Activated T-cell treated with anti-CD3 and anti-CD28 coated beads, Interleukin-2, amount 50 U/mL, for 72 hours (primary cell): Measurements from ENCODE around the gene NFX1. TPM values are rescaled to one million over a fixed set of nuclear protein-coding genes. Genes with fewer than 3 reads are reported as not detected.
"Not testable (repeated sequence)": the region's sequence is repeated elsewhere in the genome, so short reads cannot be mapped to it uniquely, and the experiment has no call there.

Experiments used
- ATAC-seq, 2 donors: fragments of 150-1000 bp; cut with Tn5 transposase; replicated peaks in 1 of 2; 2 replicates each; pipeline ENCODE4 v1.10.0; 2021; ENCODE audit warnings: moderate library complexity in 2 of 2, mild to moderate bottlenecking in 1 of 2
- DNase-seq, 2 donors: peaks; one replicate each; pipeline ENCODE4 v3.0.0; 2021 to 2022; ENCODE audit warnings: mixed read lengths in 1 of 2
- H3K27ac Mint-ChIP-seq: one replicate; pipeline ENCODE4 v1.8.0; 2022; ENCODE audit warnings: mild to moderate bottlenecking, moderate library complexity, mixed read lengths
- H3K27me3 Mint-ChIP-seq: one replicate; pipeline ENCODE4 v1.8.0; 2022; ENCODE audit warnings: low read depth, mixed read lengths
- H3K36me3 Mint-ChIP-seq, 2 donors: one replicate each; pipeline ENCODE4 v1.8.0; 2022; ENCODE audit warnings: mixed read lengths in 2 of 2, mild to moderate bottlenecking in 1 of 2; ENCODE audit not compliant: insufficient read depth in 2 of 2
- H3K4me1 Mint-ChIP-seq: one replicate; pipeline ENCODE4 v1.8.0; 2022; ENCODE audit warnings: low read depth, mixed read lengths
- H3K4me3 Mint-ChIP-seq, 2 donors: one replicate each; pipeline ENCODE4 v1.8.0; 2022; ENCODE audit warnings: mild to moderate bottlenecking in 2 of 2, mixed read lengths in 2 of 2, moderate library complexity in 2 of 2
- H3K9me3 Mint-ChIP-seq, 2 donors: one replicate each; pipeline ENCODE4 v1.8.0; 2022; ENCODE audit warnings: mixed read lengths in 2 of 2
- total RNA-seq, 2 donors: library from RNA; stranded (reverse); gene quantifications; one replicate each; pipeline ENCODE4 v1.2.3, GENCODE V29; 2022

Gene NFX1
- total RNA-seq, 2 donors from 2014 or later, result 31.2 to 40.3 TPM

DNA sequence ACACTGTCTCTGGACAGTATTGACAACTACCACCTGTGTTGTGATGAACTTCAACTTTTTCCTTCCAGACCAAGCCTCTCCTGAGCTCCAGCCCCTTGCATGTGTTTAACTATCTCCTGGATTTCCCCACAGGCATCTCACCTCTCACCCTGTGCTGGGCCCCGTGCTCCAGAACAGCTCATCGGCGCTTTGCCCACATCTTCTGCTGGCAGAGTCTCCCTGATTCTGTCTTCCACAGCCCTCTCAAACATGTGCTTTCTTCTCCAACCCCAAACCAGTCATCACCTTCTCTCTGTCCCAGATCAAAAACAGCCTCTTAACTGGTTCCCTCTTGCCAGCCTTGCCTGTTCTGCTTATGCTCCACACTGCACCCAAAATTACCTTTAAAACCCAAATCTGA is 103.7 kb downstream of the NFX1 start:
- not testable (repeated sequence) for H3K27me3 Mint-ChIP-seq, H3K36me3 Mint-ChIP-seq, H3K4me3 Mint-ChIP-seq, H3K9me3 Mint-ChIP-seq, H3K4me1 Mint-ChIP-seq, ATAC-seq, DNase-seq, H3K27ac Mint-ChIP-seq

DNA sequence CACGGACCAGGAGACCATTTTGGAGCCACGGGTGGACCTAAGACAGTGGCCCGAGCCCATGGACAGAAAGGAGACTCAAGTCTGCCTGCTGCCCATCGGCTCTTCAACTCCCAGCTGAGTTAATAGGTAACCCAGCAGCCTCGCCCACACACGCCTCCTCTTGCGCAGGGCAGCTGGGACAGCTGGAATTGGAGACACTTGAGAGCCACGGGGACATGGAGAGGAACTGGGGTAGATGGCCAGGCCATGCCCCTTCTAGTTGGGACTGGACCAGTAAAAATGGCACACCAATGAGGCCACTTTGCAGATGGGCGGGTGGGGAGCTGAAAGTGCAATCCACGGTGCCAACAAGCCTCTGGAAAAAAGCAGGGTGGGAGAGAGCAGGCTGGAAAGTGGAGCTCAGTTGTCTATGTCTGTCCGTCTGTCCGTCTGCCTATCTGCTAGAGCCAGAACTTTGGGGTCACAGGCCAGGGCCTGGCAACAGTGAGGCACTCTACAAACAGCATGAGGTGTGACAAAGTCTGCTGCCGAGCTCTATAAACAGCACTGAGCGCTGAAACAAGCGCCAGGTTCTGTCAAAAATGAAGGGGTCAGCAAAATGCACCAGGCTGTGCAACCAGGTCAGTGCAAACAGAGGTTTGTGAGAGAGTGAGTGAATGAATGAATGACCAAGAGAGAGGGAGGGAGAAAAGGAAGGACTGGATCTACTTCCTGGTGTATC is 105.0 kb downstream of the NFX1 start:
- not testable (repeated sequence) for DNase-seq, H3K9me3 Mint-ChIP-seq, ATAC-seq, H3K27ac Mint-ChIP-seq, H3K27me3 Mint-ChIP-seq, H3K36me3 Mint-ChIP-seq, H3K4me3 Mint-ChIP-seq, H3K4me1 Mint-ChIP-seq

DNA sequence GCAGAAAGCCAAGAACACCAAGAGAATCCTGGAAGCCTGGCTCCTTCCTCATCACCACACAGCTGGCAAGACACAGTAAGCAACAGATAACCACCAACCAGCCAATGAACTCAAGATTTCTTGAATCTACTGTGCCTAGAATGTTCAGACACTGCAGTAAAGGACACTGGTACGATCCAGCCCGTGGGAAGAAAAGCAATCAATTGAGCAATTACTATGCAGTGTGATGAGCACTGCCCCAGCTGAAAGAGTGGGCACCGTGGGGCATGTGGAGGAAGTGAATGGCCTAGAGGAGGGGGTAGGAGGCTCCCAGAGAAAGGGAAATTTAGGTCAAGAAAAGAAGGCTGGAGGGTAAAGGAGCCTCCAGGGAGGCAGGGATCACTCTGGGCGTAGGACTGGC is 107.5 kb downstream of the NFX1 start:
- not testable (repeated sequence) for H3K27me3 Mint-ChIP-seq, H3K4me1 Mint-ChIP-seq, H3K36me3 Mint-ChIP-seq, H3K27ac Mint-ChIP-seq, H3K4me3 Mint-ChIP-seq, ATAC-seq, H3K9me3 Mint-ChIP-seq, DNase-seq

DNA sequence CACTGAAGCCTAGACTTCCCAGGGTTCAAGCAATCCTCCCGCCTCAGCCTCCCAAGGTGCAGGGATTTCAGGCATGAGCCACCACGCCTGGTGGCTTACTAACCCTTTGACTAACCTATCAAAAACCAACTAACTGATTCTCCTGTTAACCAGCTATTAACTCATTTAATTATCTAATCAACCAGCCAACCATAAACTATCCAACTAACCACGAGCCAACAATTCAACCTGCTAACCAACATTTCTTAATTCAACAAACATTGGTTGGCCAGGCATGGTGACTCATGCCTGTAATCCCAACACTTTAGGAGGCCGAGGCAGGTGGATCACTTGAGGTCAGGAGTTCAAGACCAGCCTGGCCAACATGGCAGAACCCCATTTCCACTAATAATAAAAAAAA is 108.7 kb downstream of the NFX1 start:
- H3K27ac Mint-ChIP-seq, H3K4me3 Mint-ChIP-seq, H3K36me3 Mint-ChIP-seq, H3K9me3 Mint-ChIP-seq, H3K4me1 Mint-ChIP-seq, H3K27me3 Mint-ChIP-seq, DNase-seq, ATAC-seq: not testable (repeated sequence)

DNA sequence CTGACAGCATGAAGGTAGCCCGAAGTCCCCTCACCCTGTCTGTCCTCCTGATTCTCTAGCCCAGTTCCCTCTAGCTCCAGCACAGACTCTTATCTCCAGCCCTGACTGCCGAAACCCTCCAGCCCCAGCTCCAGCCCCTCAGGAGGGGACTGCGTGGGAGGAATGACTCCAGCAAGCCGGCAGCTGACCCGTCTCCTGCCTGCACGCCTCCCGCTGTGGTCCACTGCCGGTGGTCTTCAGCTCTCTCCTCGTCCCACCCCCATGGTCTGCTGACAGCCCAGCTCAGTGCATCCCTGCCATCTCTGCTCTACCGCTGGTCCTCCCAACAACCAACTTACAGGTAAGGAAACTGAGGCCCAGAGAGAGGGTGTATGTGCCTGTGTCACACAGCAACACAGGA is 111.5 kb downstream of the NFX1 start:
- not testable (repeated sequence) for H3K9me3 Mint-ChIP-seq, H3K4me3 Mint-ChIP-seq, H3K27me3 Mint-ChIP-seq, ATAC-seq, H3K27ac Mint-ChIP-seq, DNase-seq, H3K36me3 Mint-ChIP-seq
- H3K4me1 Mint-ChIP-seq, result peaks cover 10% of the 10 kb centered on the region

DNA sequence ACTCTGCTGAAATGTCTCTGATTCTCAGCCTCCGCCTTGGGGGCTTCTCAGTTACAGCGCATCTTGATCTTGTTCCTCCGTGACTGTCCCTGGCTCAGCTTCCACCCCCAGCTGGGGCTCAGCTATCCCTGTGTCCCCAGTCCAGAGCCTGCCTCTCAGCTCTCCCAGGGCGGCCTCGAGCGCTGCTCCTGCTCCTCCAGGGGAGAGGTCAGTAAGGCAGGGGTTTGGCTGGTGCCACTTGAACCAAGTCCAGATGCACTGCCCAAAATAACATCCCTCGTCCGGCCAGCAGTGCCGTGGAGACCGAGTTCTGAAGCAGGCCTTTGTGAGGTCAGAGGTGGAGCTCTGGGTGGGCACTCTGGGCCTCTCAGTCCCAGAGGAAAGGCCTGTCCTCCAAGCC is 112.1 kb downstream of the NFX1 start, which contains the start of gene AQP7:
Gene AQP7, minus strand, starts transcription at position 198 of the 400 bp plus-strand sequence. CDS start 1,306 bp downstream, outside the sequence.
- H3K9me3 Mint-ChIP-seq, H3K27ac Mint-ChIP-seq, H3K27me3 Mint-ChIP-seq, H3K4me3 Mint-ChIP-seq, H3K36me3 Mint-ChIP-seq, ATAC-seq, DNase-seq: not testable (repeated sequence)
- peaks cover 10% of the 10 kb centered on the region for H3K4me1 Mint-ChIP-seq

DNA sequence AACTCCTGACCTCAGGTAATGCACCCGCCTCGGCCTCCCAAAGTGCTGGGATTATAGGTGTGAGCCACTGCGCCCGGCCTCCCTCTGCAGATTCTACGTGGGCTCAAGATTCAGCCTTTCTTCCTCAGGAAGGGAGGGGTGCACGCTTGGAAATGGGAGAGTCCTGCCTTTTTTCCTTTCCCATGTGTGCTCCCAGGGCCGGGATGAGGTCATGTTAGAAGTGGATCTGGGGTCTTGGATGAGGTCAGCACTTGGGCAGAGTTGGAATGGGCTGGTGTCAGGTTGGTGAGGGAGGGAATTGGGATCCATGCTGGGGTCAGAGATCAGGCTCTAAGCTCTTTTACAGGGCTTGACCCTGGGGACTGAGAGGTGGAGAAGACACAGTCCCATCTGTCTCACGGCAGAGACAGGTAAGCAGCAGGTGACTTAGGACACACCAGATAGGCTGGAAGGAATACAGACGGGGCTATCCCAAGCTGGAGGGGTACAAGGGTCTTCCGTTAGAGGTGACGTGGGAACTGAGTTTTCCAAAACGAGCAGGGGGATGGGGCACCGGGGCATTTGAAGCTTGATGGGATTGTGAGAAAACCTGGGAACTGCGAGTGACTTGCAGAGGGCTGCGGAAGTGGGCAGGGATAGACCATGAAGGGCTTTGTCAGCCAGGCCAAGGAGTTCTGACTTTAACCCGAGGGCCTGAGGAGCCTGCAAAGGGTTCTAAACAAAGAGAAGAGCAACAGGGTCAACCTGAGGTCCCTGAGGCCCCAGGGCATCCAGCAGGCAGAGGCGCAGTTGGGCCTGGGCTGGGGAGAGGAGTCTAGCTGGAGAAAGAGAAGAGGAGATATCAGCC is 113.8 kb downstream of the NFX1 start:
- no peak for DNase-seq
- Mint-ChIP-seq H3K27ac (no peak overlapping the region), H3K4me3 (no peak overlapping the region), H3K9me3 (no peaks in the 10 kb centered on the region), H3K27me3 (no peaks in the 10 kb centered on the region), H3K4me1 (peaks cover 10% of the 10 kb centered on the region), H3K36me3 (no peaks in the 10 kb centered on the region)
- no peak for ATAC-seq

DNA sequence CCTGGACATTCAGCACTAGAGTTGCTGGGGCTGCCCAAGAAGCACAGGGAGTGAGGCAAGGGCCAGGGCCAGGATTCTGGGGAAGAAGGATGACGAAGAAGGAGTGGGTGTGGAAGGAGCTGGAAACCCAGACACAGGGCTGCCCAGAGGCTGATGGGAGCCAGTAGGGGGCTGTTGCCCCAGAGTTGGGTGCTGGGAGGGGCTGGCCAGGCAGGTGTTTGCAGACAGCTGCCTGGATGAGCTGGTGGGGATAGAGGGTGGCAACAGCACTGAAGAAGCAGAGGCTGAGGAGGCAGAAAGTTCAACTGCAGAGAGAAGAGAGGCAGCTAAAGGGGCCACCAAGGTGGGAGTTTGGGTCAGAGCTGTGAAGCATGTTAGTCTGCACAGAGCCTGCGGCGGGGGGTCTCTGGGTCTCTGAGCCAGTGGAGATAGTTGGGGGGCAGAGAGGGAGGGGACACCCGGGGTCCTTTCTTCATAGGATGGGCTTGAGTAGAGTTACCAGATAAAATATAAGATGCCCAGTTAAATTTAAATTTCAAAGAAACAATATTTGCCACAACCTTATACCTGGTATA is 114.6 kb downstream of the NFX1 start:
- ATAC-seq (no peak), DNase-seq (no peak)
- H3K9me3 Mint-ChIP-seq, result no peaks in the 10 kb centered on the region
- H3K36me3 Mint-ChIP-seq, result no peaks in the 10 kb centered on the region
- peaks cover 10% of the 10 kb centered on the region for H3K4me1 Mint-ChIP-seq
- no peak overlapping the region for H3K4me3 Mint-ChIP-seq
- H3K27me3 Mint-ChIP-seq, result no peaks in the 10 kb centered on the region
- H3K27ac Mint-ChIP-seq, result no peak overlapping the region

DNA sequence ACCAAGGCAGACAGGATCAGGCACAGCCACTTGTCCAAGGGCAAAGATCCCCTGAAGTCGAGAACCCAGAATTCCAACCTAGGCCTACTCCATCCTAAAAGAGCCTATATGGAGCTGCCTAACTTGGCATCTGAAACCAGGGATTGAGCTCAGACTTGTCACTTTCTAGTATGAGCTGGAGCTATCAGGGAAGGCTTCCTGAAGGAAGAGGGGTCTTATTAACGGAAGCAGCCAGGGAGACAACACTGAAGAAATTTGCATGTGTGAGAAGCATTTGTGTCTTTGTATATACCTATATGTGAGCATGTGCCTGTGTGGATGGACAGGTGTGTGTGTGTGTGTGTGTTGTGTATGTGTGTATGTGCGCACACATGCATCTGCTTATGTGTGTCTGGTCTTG is 116.7 kb downstream of the NFX1 start:
- Mint-ChIP-seq H3K36me3 (no peaks in the 10 kb centered on the region), H3K4me1 (peaks cover 13% of the 10 kb centered on the region)

DNA sequence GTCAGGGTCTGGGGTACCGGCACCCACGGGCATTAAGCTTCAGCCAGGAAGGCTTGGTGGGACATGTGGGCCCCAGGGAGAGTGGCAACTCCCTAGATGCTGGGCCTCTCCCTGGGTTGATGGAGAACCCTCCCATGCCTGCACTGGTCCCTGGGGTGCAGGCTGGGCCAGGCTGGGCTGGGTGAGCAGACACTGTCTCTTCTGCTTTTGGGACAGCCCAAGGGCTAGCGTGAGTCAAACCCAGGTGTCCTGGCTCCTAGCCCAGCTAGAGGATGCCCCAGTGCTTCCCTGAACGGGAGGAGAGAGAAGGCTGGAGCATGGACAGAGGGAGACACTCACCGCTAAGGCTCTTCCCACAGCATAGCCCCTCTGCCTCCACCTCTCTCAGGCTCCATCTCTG is 117.8 kb downstream of the NFX1 start:
- ATAC-seq, result no peak
- H3K36me3 Mint-ChIP-seq, result no peaks in the 10 kb centered on the region
- DNase-seq, result no peak
- no peaks in the 10 kb centered on the region for H3K27me3 Mint-ChIP-seq
- peaks cover 14% of the 10 kb centered on the region for H3K4me1 Mint-ChIP-seq
- H3K9me3 Mint-ChIP-seq, result no peaks in the 10 kb centered on the region
- H3K27ac Mint-ChIP-seq, result no peak overlapping the region
- H3K4me3 Mint-ChIP-seq, result no peak overlapping the region

More for the DNA sequence above, 116.7 kb downstream of the NFX1 start:
- H3K27me3 Mint-ChIP-seq, result no peaks in the 10 kb centered on the region
- no peak for ATAC-seq
- no peak overlapping the region for H3K4me3 Mint-ChIP-seq
- H3K9me3 Mint-ChIP-seq, result no peaks in the 10 kb centered on the region
- H3K27ac Mint-ChIP-seq, result no peak overlapping the region
- DNase-seq, result no peak

DNA sequence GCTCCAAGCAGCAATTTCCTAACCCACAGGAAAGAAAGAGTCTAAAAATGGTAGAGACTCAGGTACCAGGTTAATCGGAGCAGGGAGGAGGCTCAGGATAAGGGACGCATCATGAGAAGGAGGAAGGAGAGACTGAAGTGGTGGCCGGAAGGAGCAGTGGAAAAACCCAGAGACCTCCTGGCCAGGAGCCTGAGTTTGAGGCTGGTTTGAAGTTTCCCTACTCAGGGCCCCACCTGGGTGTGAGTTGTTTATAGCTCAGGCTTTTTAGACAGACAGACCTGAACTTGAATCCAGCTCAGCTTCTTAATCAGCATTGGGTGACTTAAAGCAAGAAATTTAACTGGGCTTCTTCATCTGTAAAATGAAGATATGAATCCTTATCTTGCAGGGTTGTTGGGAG is 124.0 kb downstream of the NFX1 start:
- peak overlapping the region; percentile 4 for H3K27ac Mint-ChIP-seq

DNA sequence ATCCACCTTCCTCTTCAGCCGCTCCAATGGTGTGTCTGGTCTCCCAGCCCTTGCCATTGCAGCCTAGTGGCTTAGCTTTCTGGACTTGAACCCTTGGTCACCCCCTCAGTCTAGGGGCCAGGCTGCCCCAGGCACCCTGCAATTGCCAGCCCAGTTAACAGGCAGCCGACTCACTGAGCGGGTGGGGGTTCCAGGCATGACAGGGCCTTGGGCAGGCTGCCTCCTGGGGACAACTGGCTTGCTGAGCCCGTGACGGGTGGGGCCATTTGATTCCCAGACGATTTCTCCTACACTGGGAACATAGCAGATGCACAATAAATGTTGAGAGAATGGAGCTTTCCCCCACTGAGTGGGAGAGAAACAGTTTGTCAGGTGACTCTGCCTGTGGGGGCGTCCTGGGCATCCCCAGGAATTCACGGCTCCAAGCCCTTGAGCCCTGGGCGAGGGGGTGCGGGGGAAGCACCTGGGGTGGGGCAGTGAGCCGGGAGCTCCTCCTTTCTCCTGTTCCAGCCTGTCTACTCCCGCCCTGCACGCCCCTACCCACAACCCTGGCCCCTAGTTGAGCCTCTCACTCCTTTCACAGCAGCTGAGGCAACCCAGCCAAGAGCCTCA is 124.7 kb downstream of the NFX1 start:
- H3K36me3 Mint-ChIP-seq, result no peaks in the 10 kb centered on the region
- no peak for DNase-seq
- H3K4me1 Mint-ChIP-seq, result peaks cover 51% of the 10 kb centered on the region
- peak overlapping the region; percentile 7 for H3K27ac Mint-ChIP-seq
- no peak for ATAC-seq
- no peaks in the 10 kb centered on the region for H3K9me3 Mint-ChIP-seq
- no peaks in the 10 kb centered on the region for H3K27me3 Mint-ChIP-seq
- peak overlapping the region; percentile 33 to 80 for H3K4me3 Mint-ChIP-seq

More for the DNA sequence above, 124.0 kb downstream of the NFX1 start:
- peaks cover 51% of the 10 kb centered on the region for H3K4me1 Mint-ChIP-seq
- no peaks in the 10 kb centered on the region for H3K9me3 Mint-ChIP-seq
- H3K27me3 Mint-ChIP-seq, result no peaks in the 10 kb centered on the region
- DNase-seq (peak in 1 of 2 donors; percentile 10), ATAC-seq (peak in 1 of 2 donors; percentile 11)
- peak overlapping the region; percentile 11 to 80 for H3K4me3 Mint-ChIP-seq
- H3K36me3 Mint-ChIP-seq, result no peaks in the 10 kb centered on the region
